GM18861 (cell line): ENCODE data around the gene CLDN25.
A peak's percentile ranks its signal among the peaks of the same experiment; 100 is the strongest.
"Not testable (repeated sequence)": the region's sequence is repeated elsewhere in the genome, so short reads cannot be mapped to it uniquely, and the experiment has no call there.

ENCODE experiments used
- ATAC-seq: cut with Tn5 transposase; IDR thresholded peaks from one replicate; pipeline ENCODE4 v1.9.1; 2021; ENCODE audit not compliant: unreplicated experiment

The CLDN25 gene

DNA sequence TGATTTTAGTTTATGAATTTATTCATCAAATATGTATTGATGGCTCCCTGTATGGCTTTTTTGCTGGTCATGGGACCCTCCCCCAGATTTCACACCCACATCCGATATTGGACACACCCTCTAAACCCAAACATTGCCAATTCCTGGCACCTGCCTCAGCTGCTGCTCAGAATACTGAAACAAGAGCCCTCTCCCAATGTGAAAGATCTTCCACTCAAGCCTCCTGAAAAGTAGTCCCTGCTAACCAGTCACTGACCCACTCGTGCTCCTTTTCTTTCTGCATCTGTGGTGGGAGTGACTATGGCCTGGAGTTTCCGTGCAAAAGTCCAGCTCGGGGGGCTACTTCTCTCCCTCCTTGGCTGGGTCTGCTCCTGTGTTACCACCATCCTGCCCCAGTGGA lies at the start of gene CLDN25:
TSS of gene CLDN25 (plus strand) at position 301 of the 400 bp plus-strand sequence. CDS start at position 301, 0 bp downstream.
- no peak for ATAC-seq

DNA sequence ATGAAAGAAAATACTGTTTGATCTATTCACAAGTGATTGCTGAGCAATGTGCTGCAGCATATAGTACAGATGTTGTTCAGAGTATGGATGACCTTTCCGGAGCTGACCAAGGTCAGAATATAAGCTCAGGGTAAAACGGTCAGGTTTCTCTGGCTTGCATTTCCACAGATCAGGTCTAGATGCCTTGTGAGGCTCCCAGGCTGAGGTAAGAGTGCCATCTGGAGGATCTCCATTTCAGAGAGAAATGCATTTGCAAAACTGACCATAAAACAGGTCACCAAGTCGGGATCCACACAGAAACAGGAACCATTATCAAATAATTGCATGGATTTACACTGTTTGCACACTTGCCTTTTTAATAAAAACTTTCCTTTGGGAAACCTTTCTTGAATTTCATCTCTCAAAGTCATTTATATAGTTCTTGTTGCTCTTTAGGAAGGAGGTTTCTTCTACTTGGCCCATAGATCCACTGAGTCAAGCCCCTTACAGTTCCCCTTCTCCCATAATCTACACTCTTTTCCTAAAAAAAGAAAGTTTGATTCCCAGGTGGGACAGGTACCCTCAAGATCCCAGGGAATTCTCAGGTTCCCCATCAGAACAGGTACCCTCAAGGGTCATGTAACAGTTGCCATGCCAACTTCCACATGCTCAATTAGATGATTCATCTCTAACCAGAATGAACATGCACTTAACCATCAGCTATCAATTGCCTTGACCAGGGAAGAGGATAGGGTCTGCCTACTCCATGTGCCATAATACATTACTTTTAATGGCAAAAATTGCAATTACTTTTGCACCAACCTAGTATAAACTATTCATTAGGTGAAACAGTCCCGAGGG lies 48.5 kb upstream of the CLDN25 start:
- no peak for ATAC-seq

DNA sequence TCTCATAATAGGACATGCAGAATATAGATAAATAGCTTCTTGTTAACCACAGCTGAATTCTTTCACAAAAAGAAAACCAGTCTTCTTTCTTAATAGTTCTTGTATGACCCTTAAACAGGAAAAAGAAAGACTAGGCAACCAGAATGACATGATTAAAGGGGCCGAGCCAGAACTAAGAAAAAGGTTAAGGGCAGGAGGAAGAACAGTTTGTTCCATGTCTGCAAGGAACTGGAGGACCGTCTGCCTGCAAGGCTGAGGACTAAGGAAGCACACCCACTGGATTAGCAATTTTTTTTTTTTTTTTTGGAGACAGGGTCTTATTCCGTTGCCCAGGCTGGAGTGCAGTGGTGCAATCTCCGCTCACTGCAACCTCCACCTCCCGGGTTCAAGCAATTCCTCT lies 47.5 kb upstream of the CLDN25 start:
- ATAC-seq: no peak

DNA sequence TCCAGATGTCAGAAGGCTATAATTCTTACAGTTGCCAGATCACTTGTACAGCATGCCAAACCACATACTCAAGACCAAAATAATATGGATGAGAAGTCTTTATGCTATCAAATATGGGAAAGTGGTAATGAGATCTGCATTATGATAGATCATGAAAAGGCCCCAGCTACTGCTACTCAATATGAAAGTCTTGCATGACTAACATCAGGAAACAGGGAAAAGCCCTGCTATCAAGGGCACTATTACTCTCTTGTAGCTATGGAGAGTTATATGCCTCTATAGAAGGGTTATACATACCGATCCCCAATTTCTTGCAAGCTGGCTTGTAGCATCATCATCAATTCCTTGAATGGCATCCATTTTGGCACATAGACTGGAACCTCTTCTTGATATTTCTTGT lies 43.3 kb upstream of the CLDN25 start:
- ATAC-seq: no peak

DNA sequence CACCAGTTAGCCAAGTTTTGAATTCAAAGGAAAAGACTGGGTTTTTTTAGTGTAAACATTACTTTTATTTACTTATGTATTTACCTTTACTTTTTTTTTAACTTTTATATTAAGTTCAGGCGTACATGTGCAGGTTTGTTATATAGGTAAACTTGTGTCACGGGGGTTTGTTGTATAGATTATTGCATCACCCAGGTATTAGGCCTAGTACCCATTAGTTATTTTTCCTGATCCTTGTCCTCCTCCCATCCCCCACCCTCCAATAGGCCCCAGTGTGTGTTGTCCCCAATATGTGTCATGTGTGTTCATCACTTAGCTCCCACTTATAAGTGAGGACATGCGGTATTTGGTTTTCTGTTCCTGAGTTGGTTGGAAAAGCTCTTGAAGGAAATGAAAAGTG lies 26.7 kb upstream of the CLDN25 start:
- ATAC-seq: no peak

DNA sequence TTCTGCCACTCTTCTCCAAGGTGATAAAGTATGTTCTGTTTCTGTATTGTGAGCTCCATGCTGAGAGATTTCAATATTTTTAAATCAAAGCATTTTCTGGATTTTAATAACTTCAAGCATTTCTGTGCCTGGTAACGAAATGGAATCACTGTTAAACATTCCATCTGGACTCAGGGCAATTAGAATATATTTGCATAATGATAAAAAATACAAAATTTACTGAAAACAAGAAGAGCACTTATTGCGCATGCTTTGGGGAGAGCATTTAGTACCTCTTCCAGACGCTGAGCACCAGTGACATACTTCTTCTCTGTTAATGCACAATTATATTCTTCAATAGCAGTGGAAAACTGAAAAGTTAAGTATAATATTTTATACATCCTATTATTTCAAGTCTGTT lies 19.4 kb upstream of the CLDN25 start:
- ATAC-seq: no peak

DNA sequence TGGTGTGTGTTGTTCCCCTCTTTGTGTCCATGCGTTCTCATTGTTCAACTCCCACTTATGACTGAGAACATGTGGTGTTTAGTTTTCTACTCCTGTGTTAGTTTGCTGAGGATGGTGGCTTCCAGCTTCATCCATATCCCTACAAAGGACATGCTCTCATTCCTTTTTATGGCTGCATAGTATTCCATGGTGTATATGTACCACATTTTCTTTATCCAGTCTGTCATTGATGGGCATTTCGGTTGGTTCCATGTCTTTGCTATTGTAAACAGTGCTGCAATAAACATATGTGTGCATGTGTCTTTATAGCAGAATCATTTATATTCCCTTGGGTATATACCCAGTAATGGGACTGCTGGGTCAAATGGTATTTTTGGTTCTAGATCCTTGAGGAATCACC lies 16.6 kb upstream of the CLDN25 start:
- not testable (repeated sequence) for ATAC-seq

DNA sequence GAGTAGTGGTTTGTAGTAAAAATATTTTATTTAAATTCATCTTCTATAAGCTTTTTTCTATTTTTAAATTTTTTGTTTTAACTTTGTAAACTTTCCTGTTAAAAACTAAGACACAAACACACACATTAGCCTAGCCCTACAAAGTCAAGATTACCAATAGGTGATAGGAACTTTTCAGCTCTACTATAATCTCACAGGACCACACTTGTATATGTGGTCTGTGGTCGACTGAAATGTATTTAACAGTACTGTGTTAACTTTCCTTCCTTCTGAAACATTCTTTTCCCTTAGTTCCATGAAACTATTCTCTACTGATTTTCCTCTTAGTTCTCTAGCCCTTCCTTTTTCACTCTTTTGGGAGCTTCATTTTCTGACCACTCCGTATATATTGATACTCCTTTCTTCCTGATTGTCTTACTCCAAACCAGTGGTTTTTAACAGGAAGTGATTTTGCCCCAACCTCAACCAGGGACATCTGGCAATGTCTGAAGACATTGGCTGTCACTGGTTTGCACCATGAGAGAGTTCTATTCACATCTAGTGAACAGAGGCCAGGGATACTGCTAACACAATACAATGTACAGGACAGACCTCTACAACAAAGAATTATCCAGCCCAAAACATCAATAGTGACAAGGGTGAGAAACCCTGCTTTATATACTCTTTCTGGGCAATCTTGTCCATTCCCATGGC lies 14.9 kb upstream of the CLDN25 start:
- no peak for ATAC-seq

DNA sequence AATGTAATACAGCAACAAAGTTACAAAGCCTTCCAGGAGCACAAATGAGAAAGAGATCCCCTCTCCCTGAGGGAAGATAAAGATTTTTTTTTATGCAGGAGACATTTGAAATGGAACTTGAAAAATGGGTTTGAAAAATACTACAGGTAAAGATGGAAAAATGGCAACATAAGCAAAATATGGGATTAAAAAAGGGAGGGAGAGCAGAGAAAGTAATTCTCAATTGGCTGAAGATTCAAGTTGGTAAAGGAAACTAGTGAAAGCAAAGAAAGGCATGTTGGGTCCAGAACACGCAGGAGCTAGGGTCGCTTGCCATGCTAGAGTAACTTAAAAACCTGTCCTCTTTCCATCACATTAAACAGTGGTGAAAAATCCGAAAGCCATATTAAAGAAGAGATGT lies 7.6 kb upstream of the CLDN25 start:
- ATAC-seq: no peak

DNA sequence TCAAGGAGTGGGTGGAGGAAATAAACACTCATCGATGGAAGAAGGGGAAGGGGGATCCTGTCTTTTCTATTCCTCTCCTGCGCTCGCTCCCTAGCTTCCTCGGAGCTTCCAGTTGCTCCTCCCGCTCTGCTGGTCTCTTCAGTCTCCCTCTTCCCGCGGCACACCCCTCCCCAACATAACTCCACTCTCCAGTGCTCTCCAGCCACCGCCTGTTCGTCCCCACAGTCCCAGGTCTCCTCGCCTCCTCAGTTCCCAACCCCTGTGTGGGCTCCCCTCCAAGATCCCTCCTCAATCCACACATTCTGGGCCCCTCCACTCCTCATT lies 6.5 kb upstream of the CLDN25 start:
- no peak for ATAC-seq

DNA sequence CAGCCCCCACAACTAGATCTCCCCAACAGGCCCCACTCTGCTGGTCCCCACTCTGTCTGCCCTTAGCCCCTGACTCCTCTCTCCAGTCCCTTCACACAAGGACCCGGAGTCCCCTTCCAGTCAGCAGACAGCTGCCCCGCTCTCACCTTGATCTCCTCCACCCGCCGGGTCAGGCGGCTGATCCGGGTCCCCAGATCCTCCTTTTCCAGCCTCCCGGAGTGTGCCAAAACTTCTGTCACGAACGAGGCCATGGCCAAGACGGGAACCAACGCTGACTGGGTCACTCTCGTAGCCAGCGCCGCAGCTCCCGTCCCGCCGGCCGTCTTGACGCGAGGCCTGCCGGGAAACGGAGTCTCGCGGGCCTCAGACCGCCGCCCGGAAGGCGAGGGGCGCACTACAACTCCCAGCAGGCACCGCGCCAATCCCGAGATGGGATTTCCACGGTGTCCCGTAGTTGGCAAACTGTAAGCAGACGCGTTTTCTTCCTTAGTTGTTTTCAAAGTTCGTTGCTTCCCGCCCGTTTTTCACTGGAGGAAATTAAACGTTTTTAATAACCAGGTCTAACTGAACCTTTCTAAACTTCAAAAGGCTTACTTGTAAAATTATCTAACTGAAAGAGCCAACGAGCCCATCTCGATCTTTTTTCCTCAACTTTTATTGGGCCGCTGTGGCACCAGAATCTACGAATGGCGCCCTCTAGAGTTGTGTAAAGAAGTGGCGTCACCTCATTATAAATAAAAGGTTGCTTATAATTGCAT lies 6.0 kb upstream of the CLDN25 start, which contains the start of gene ZW10:
TSS of gene ZW10 (minus strand) at position 277 of the 758 bp plus-strand sequence. CDS start at position 251, 26 bp downstream.
- ATAC-seq: peak; percentile 98

DNA sequence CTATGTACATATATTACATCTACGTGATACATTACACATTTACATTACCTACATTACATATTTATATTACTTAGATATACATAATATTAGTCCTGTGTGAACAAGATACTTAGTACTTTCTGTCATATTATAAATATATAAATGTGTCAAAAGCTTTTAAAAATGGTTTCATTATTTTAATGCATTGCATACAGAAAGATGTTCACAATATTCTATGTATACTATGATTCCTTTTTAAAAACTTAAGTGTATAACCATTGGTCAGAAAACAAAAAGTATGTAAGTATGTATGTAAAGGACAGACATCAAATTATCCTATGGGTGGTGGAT lies 5.5 kb upstream of the CLDN25 start:
- ATAC-seq: no peak

DNA sequence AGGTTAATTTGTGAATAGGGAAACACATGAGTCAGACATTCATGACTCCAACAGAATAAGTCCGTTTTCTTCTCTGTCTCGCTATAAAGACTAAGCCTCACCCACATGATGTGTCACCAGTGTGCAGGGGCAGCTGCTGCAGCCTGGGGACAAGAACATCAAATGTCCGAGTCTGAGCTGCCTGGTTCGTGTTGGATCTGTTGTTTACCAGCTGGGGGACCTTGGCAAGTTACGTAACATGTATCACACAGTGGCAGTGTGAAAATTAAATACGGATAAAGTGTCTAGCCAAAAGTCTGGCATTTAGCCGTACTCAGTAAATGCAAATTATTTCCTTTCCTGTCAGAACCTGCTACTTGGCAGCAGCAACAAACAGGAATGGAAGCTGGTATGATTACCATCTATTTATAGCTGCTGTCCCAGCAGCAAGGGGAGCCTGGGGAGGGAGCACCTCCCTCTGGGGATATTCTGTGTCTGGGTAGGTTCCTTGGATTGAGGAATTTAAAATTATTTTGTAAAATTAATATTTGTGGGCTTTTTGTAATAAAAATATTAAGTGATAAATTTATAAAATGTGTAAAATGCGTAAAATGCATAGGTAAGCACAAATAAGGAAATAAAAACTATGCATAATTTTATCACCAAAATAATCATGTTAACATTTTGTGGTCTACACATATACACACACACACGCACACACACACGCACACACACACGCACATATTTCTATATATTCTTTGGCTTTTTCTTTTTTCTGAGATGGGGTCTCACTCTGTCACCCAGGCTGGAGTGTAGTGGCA lies 1.3 kb upstream of the CLDN25 start:
- no peak for ATAC-seq

DNA sequence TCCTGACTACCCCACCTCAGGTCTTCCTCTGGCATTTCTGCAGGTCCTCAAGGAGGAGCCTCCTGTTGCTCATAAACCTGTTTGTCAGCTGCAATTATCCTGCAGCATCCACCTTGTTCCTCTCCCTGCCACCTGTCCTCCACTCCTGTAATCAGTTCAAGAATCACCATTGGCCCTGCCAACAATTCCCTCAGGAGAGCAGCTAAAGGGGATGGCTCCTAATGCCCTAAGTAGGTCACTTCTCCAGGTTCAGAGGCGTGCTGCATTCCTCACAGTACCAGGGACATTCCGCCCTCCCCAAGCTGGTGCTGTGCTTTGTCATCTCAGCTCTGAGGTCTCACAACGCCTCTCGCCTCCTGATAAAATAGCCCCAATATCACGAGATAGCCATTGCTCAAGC lies 2.1 kb downstream of the CLDN25 start:
- no peak for ATAC-seq

DNA sequence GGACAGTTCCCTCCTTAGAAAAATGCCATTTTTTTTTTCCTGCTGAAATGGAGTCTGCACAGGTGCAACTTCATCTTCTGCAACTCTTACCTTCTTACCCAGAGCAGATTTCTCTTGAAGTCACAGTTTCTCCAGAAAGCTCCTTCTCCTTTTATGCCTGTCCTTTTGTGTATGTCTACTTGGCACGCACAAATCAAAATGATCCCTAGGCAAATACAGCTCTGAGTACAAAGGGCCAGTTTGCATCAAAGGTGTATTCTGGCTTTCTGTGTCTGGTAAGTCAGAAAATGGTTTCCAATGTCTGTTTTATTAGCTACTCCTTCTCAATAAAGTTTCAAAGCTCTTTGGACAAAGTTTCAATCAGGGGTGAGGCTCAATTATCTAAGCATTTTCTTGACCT lies 2.5 kb downstream of the CLDN25 start:
- ATAC-seq: no peak

DNA sequence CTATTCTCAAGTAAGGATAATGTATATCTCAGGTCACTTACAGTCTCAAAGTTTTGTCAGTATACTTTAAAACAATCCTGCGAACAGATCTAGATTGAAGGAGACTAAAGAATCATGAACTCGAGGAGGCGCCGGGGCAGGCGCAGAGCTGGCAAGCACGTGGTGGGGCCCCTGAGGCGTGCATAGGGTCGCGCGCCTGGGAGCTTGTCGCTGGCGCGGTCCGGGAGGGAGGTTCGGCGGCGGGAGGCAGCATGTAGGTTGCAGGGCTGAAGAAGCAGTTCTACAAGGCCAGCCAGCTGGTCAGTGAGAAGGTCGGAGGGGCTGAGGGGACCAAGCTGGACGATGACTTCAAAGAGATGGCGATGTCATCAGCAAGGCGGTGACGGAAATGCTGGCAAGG lies 9.4 kb downstream of the CLDN25 start:
- not testable (repeated sequence) for ATAC-seq

DNA sequence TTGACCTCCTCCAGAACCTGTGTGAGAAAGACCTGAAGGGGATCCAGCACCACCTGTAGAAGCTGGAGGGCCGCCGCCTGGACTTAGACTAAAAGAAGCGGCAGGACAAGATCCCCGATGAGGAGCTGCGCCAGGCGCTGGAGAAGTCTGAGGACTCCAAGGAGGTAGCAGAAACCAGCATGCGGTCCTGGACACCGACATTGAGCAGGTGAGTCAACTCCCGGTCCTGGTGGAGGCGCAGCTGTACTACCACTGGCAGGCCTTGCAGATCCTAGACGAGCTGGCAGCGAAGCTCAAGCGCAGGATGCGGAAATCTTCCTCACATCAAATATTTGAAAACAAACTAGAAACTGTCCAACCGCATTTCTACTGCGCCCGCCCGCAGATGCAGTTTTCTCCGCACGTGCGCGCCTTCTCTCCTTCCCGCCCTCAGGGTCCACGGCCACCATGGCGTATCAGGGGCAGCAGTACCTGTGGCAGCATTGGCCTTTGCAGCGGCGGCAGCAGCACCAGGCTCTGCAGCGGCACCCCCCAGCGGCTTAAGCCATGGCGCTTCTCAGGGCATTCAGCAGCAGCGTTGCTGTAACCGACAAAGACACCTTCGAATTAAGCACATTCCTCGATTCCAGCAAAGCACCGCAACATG lies 10.2 kb downstream of the CLDN25 start:
- ATAC-seq: no peak

DNA sequence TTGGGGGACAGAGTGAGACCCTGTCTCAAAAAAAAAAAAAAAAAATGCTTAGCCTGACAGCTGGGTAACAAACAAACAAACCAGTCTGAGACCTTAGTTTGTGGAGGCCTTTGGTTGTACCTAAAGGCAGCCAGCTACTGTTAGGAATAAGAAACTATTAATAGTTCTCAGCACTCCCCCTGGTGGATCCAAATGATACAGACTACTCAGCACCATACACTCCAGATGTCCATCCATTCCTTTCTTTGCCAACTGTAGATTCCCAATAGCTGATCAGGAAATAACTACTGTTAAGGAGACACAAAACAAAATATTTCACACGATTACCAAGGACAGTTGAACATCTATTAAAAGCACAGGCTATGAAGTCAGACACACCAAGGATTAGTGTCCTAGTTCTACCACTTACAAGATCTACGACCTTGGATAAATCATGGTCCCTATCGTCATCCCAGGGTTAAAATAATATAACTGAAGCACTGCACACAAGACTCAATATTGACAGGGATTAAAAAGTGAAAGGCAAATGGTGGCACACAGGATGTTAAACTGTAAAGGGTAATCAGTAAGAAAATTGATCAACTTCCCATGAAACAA lies 17.2 kb downstream of the CLDN25 start:
- ATAC-seq: no peak

DNA sequence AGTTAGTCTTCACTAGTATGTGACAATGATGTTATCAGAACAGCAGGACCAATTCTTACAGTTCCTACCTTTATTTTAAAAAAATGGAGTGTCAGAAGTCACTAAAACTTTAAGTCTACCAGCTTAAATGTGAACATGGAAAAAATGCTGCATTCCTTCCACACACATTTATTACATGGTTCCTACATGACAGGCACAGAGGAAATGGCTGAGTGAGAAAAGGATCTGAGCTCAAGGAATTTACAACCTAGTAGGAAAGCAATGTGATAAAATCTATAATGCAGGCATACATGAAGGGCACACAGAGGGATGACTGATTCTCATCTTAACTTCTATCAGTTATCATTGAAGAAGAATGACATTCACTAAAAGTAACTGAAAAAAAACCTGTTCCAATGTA lies 23.0 kb downstream of the CLDN25 start:
- ATAC-seq: no peak

DNA sequence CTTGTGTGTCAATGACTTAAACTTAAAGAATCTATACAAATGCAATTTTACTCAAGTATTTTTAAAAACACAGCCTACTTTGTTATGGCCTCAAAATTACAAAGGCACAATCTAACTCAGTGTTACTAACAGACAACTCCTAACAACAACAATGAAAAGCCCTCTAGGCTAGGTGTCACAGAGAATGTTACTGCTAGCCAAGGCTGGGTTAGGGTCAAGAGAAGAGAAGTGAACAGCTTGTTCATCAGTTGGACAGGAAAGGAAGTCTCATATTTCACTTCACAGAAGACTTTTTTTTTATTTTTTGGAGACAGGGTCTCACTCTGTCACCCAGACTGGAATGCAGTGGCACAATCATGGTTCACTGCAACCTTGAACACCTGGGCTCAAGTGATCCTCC lies 26.0 kb downstream of the CLDN25 start:
- no peak for ATAC-seq
